A549 (cell line): ENCODE measurements around the gene IQCE. TPM values are rescaled to one million over a fixed set of nuclear protein-coding genes. Genes with fewer than 3 reads are reported as not detected.

Experiments used
- ATAC-seq, 2 experiments: fragments of 200-7000 bp in 1 of 2; fragments of >200 bp in 1 of 2; cut with Nextera tagmentation in 1 of 2; cut with Tn5 transposase in 1 of 2; 3 replicates each; pipeline versions ENCODE4 v1.8.0 to v1.9.1; 2018 to 2020; ENCODE audit warnings: mild to moderate bottlenecking in 1 of 2, moderate library complexity in 1 of 2
- CTCF ChIA-PET: fragments of 300-600 bp; sonication (Branson Sonifier 250); formaldehyde crosslinking; extraction: SDS; loops from one replicate; lab custom pipeline; 2021; ENCODE audit warnings: antibody characterized with exemption, inconsistent platforms; lab: Yijun Ruan, JAX
- POLR2A ChIA-PET: fragments of 350-600 bp; formaldehyde crosslinking; extraction: SDS; loops from one replicate; lab custom pipeline; 2021; ENCODE audit warnings: antibody characterized with exemption, inconsistent platforms; lab: Yijun Ruan, JAX
- DNase-seq, 2 experiments: peaks; one replicate each; pipeline versions ENCODE4 v3.0.0 to v3.0.0-alpha.2; 2011 to 2016; ENCODE audit warnings: low read depth in 1 of 2, low spot score in 1 of 2
- FAIRE-seq: peaks from 2 replicates; lab custom pipeline; 2011; peaks lifted over from hg19 to GRCh38; lab: Jason Lieb, UNC
- H3K27ac ChIP-seq, 2 experiments: fragments of >200 bp; sonication (Bioruptor Twin); formaldehyde crosslinking; 3 replicates each; pipeline ENCODE4 v1.5.1; 2016 to 2017
- H3K4me1 ChIP-seq: fragments of >200 bp; sonication (Bioruptor Twin); formaldehyde crosslinking; 3 replicates; pipeline ENCODE4 v1.6.1; 2016
- H3K4me2 ChIP-seq: fragments of >200 bp; sonication (Bioruptor Twin); formaldehyde crosslinking; 3 replicates; pipeline ENCODE4 v1.6.1; 2016
- H3K4me3 ChIP-seq: fragments of >200 bp; sonication (Bioruptor Twin); formaldehyde crosslinking; 3 replicates; pipeline ENCODE4 v1.5.1; 2016
- H3K9me3 ChIP-seq: fragments of >200 bp; sonication (Bioruptor Twin); formaldehyde crosslinking; 3 replicates; pipeline ENCODE4 v1.6.1; 2016
- ATOH8 ChIP-seq: fragments of 250-450 bp; sonication (Bioruptor Pico); IDR thresholded peaks from 2 replicates; pipeline ENCODE4 v1.5.0; 2020; ENCODE audit warnings: low read depth, mild to moderate bottlenecking, moderate library complexity
- CBX2 ChIP-seq: fragments of 200-600 bp; sonication (generic); IDR thresholded peaks from 2 replicates; pipeline ENCODE4 v1.6.1; 2016; ENCODE audit warnings: low read depth, mild to moderate bottlenecking, borderline replicate concordance
- FOSB ChIP-seq: fragments of 250-450 bp; sonication (Bioruptor Pico); IDR thresholded peaks from 2 replicates; pipeline ENCODE4 v1.5.0; 2020; ENCODE audit warnings: mild to moderate bottlenecking, moderate library complexity
- FOSL2 ChIP-seq, 2 experiments: fragments of 450-650 bp in 1 of 2; fragments of >200 bp in 1 of 2; sonication (Bioruptor Twin) in 1 of 2; formaldehyde crosslinking; IDR thresholded peaks; 2 replicates each; pipeline versions ENCODE4 v1.5.0 to v1.6.1; 2016 to 2020; ENCODE audit warnings: mild to moderate bottlenecking in 1 of 2, moderate library complexity in 1 of 2
- HEYL ChIP-seq: fragments of 250-450 bp; sonication (Bioruptor Pico); IDR thresholded peaks from 2 replicates; pipeline ENCODE4 v1.8.0; 2021; ENCODE audit warnings: mild to moderate bottlenecking, moderate library complexity
- HOXB13 ChIP-seq: fragments of 250-450 bp; sonication (Bioruptor Pico); IDR thresholded peaks from 2 replicates; pipeline ENCODE4 v1.5.0; 2020; ENCODE audit warnings: low read depth, mild to moderate bottlenecking, moderate library complexity
- JUN ChIP-seq, 2 experiments: fragments of >200 bp; sonication (Bioruptor Twin); formaldehyde crosslinking; IDR thresholded peaks; 2 replicates in 1 of 2; 3 replicates in 1 of 2; pipeline ENCODE4 v1.6.1; 2016 to 2017
- KDM1A ChIP-seq: fragments of 200-600 bp; sonication (generic); IDR thresholded peaks from 2 replicates; pipeline ENCODE4 v1.6.1; 2016; ENCODE audit warnings: low read depth, mild to moderate bottlenecking
- MYC ChIP-seq: IDR thresholded peaks from 2 replicates; pipeline ENCODE4 v1.6.1; 2012; ENCODE audit warnings: mild to moderate bottlenecking, inconsistent platforms, low read length, improper control_type of control experiment, borderline replicate concordance
- NFE2L2 ChIP-seq: fragments of 150-350 bp; conservative IDR thresholded peaks from 2 replicates; pipeline ENCODE4 v1.6.1; 2014; ENCODE audit warnings: low read length
- PHF8 ChIP-seq: fragments of 200-600 bp; sonication (generic); IDR thresholded peaks from 2 replicates; pipeline ENCODE4 v1.6.1; 2016; ENCODE audit warnings: low read depth, mild to moderate bottlenecking, antibody characterized with exemption, moderate library complexity, borderline replicate concordance
- REST ChIP-seq: fragments of 200-600 bp; sonication (generic); IDR thresholded peaks from 2 replicates; pipeline ENCODE4 v1.6.1; 2016; ENCODE audit warnings: antibody characterized with exemption, mild to moderate bottlenecking, moderate library complexity
- SMC3 ChIP-seq: fragments of >200 bp; sonication (Bioruptor Twin); formaldehyde crosslinking; IDR thresholded peaks from 3 replicates; pipeline ENCODE4 v1.6.1; 2018; ENCODE audit warnings: inconsistent platforms
- WGBS: methylation state at CpG from one replicate; pipeline ENCODE4 v1.1.6; 2017; ENCODE audit errors: missing lambda C conversion rate; 5-methylcytosine and 5-hydroxymethylcytosine counted together
- polyA plus RNA-seq, 4 experiments: library from polyadenylated mRNA; depleted of rRNA in 3 of 4; stranded (reverse); fragments of >200 nt; fragmentation: RNase III in 1 of 4; extraction: RNeasy Plus Mini Kit Qiagen cat#74134 plus additional on column Dnase treatment in 1 of 4; gene quantifications; 2 replicates in 3 of 4; 3 replicates in 1 of 4; pipeline ENCODE4 v1.2.3, GENCODE V29; 2011 to 2017

IQCE gene
- polyA plus RNA-seq, 2 of the 4 experiments (the other 2 are of a cell fraction): 10.6 to 13.0 TPM

- CTCF ChIA-PET: interaction anchor here (0.8 to 1.5 kb wide), 4 partner anchors 12 to 78 kb away, joined by 3 to 5 read pairs (median 4); partner anchors contain the start of gene IQCE
- POLR2A ChIA-PET: no interaction called here
- ATAC-seq (no peak), DNase-seq (no peak), FAIRE-seq (no peak)
- WGBS: 90% methylated on average over 31 of the region's 31 CpGs
- Histone ChIP-seq H3K27ac (no peak overlapping the region), H3K4me1 (no peaks in the 10 kb centered on the region), H3K9me3 (no peaks in the 10 kb centered on the region), H3K4me3 (no peak overlapping the region), H3K4me2 (no peak overlapping the region)
- TF ChIP-seq REST (peak; percentile 52; the same call in 1 of the 2 replicates), FOSL2 (IDR thresholded peaks at IDR 0.05) (no peak), FOSL2 (CRISPR knock-in tag; IDR thresholded peaks at IDR 0.05) (no peak)
These were observed 11.8 kb upstream of the IQCE start for GRCh38 chr7:2546776-2547586.

GRCh38 chr7:2551418-2551817 lies 7.4 kb upstream of the IQCE start:
- no peak for DNase-seq
- ATAC-seq: no peak
- Histone ChIP-seq H3K4me2 (no peak overlapping the region), H3K27ac (no peak overlapping the region)
- 92% methylated on average over 8 of the region's 8 CpGs for WGBS
- no peak for TF ChIP-seq PHF8
- no peak for TF ChIP-seq SMC3
- TF ChIP-seq MYC: no peak
- no peak for TF ChIP-seq FOSB (CRISPR knock-in tag)
- TF ChIP-seq JUN (IDR thresholded peaks at IDR 0.05): no peak
- TF ChIP-seq, all 56 proteins: peak for 0
- POLR2A ChIA-PET: no interaction called here
- Histone ChIP-seq H3K4me3 (no peak overlapping the region), H3K9me3 (no peaks in the 10 kb centered on the region), H3K4me1 (peaks cover 20% of the 10 kb centered on the region)
- CTCF ChIA-PET: interaction anchor here (0.7 kb wide), 1 partner anchor 105 kb away, joined by 3 read pairs; no protein-coding TSS in a partner anchor
- FAIRE-seq: no peak

GRCh38 chr7:2553108-2553507 lies 5.7 kb upstream of the IQCE start:
- 94% methylated on average over 10 of the region's 10 CpGs for WGBS

More at GRCh38 chr7:2553108-2553507, 5.7 kb upstream of the IQCE start:
- DNase-seq (no peak), FAIRE-seq (no peak), ATAC-seq (no peak)
- POLR2A ChIA-PET: no interaction called here
- H3K9me3 ChIP-seq: no peaks in the 10 kb centered on the region
- no peak overlapping the region for H3K27ac ChIP-seq
- CTCF ChIA-PET: interaction anchor here (0.6 to 1.3 kb wide), 5 partner anchors 12 to 128 kb away, joined by 3 to 5 read pairs (median 3); no protein-coding TSS in a partner anchor
- H3K4me1 ChIP-seq: peaks cover 20% of the 10 kb centered on the region
- TF ChIP-seq HOXB13 (CRISPR knock-in tag) (no peak), FOSL2 (IDR thresholded peaks at IDR 0.05) (no peak), FOSL2 (CRISPR knock-in tag; IDR thresholded peaks at IDR 0.05) (peak; percentile 43; the same call in 1 of the 2 replicates), NFE2L2 (no peak), SMC3 (no peak), ATOH8 (CRISPR knock-in tag) (no peak), HEYL (CRISPR knock-in tag) (no peak), KDM1A (no peak), CBX2 (no peak)
- peak overlapping the region; percentile 100; the same call in 1 of the 3 replicates for H3K4me2 ChIP-seq
- H3K4me3 ChIP-seq: no peak overlapping the region
